GM18870 (cell line): ENCODE data around the gene XPO4.

ENCODE experiments used
- ATAC-seq: cut with Tn5 transposase; IDR thresholded peaks from one replicate; pipeline ENCODE4 v1.9.1; 2021; ENCODE audit warnings: moderate library complexity; ENCODE audit not compliant: unreplicated experiment

The XPO4 gene

DNA sequence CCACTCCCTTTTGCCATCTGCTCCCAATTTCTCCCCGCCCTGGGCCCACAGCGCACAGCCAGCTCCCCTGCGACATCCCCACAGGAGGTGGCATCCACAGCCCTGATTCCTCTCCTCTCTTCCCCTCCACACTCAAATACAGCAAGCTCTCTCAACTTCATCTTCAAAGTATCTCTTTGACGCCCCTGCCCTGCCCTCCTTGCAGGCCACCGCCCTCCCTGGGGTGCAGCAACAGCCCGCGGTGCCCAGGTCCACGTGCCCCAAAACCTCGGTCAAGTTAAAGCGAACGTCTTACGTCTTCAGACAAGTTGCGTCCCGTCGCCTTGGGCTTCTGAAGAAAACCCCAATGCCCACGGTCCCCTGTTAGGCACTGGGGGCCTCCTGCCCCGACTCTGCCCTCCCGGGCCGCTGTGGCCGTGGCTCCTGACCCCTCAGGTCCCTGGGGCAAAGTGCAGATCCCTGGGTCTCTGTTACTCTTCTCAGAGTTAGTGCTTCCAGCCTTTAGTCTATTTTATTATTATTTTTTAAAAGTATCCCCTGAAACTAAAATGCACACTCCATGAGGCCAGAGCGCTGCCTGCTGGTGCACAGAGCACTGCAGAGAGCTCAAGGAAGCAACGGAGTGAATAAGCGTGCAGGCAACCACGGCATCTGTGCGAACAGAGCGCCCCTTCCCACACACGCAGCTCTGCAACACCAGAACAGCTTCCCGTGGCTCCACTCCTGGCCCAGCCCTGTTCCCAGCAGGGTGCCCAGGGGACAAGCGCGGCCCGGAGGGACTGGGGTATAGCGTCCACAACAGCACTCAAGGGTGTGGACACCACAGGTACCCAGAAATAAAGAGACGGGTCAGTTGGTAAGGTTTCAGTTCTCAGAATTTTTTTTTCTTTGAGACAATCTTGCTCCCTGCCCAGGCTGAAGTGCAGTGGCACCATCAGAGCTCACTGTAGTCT lies 172.6 kb downstream of the XPO4 start:
- no peak for ATAC-seq

GRCh38 chr13:20728579-20729311 lies 173.8 kb downstream of the XPO4 start:
- no peak for ATAC-seq

DNA sequence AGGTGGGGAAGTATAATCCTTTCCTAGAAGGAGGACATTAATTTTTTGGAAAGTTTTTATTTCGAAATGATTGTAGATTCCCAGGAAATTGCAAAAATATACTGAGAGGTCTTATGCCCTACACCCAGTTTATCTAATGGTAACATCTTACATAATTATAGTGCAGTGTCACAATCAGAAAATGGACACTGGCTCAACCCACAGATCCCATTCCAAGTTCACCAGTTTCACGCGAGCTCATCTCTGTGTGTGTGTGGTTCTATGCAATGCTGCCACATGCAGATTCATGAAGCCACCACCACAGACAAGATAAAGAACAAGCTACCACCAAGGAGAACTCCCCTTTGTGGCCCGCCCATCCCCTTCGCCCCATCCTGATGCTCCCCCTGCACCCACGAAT lies 174.7 kb downstream of the XPO4 start:
- ATAC-seq, result no peak
